ENCODE results near the gene FKRP.
A peak's percentile ranks its signal among the peaks of the same experiment; 100 is the strongest.

Gene FKRP

GRCh38 chr19:46719629-46720502 lies 26.0 kb upstream of the FKRP start:
- DNase-seq: no peak

GRCh38 chr19:46720503-46721239 lies 25.2 kb upstream of the FKRP start:
- DNase-seq: no peak

- no peak for DNase-seq
These were observed 24.4 kb upstream of the FKRP start for GRCh38 chr19:46721269-46722003.

- no peak for DNase-seq
These were observed 23.9 kb upstream of the FKRP start for GRCh38 chr19:46722004-46722380.

- no peak for DNase-seq
These were observed 23.3 kb upstream of the FKRP start for GRCh38 chr19:46722421-46723022.

GRCh38 chr19:46723023-46723461 lies 22.8 kb upstream of the FKRP start:
- DNase-seq: no peak

GRCh38 chr19:46723471-46723870 lies 22.4 kb upstream of the FKRP start:
- DNase-seq: no peak

- DNase-seq: no peak
These were observed 21.4 kb upstream of the FKRP start for GRCh38 chr19:46724468-46724867.

GRCh38 chr19:46725036-46725820 lies 20.6 kb upstream of the FKRP start:
- no peak for DNase-seq

- no peak for DNase-seq
These were observed 19.9 kb upstream of the FKRP start for GRCh38 chr19:46725859-46726393.

GRCh38 chr19:46726551-46726950 lies 19.3 kb upstream of the FKRP start:
- no peak for DNase-seq

- no peak for DNase-seq
These were observed 18.8 kb upstream of the FKRP start for GRCh38 chr19:46726971-46727501.

GRCh38 chr19:46727757-46728156 lies 18.1 kb upstream of the FKRP start:
- DNase-seq: no peak

- DNase-seq: no peak
These were observed 17.6 kb upstream of the FKRP start for GRCh38 chr19:46728208-46728607.

- peak; percentile 76 to 86 for DNase-seq
These were observed 17.0 kb upstream of the FKRP start for GRCh38 chr19:46728693-46729339.

GRCh38 chr19:46729696-46730095 lies 16.2 kb upstream of the FKRP start:
- DNase-seq: no peak

- no peak for DNase-seq
These were observed 15.7 kb upstream of the FKRP start for GRCh38 chr19:46730187-46730586.

- DNase-seq: no peak
These were observed 15.3 kb upstream of the FKRP start for GRCh38 chr19:46730595-46730994.

GRCh38 chr19:46731007-46731501 lies 14.8 kb upstream of the FKRP start:
- no peak for DNase-seq

GRCh38 chr19:46731584-46731983 lies 14.3 kb upstream of the FKRP start:
- DNase-seq: no peak
